GM12865 (cell line): Measurements from ENCODE around the gene C1orf116.

Experiments used
- DNase-seq: peaks from one replicate; pipeline ENCODE4 v3.0.0; 2010; ENCODE audit warnings: low read depth
- H3K4me3 ChIP-seq: 2 replicates; pipeline ENCODE4 v1.5.1; 2011; ENCODE audit warnings: mild to moderate bottlenecking, low read depth, low read length, control low read depth
- TF ChIP-seq, protein P1 (sequence below): IDR thresholded peaks from 2 replicates; pipeline ENCODE4 v1.5.1; 2011; ENCODE audit warnings: low read length, control low read depth, low read depth, inconsistent platforms; ENCODE audit not compliant: insufficient read depth; ENCODE audit errors: missing control alignments

C1orf116 gene

DNA sequence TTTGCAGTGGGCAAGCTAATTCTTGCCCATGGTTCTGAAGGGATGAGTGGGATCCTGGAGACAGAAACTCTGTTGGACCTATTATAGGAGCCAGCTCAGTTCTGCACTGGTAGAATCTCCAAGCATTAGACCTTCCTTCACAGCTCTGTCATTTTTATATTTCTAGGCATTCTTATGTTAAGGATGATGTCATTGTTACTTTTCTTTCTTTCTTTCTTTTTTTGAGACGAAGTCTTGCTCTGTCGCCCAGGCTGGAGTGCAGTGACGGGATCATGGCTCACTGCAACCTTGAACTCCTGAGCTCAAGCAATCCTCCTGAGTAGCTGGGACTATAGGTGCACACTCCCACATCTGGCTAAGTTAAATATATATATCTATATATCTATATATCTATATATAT lies 28.0 kb upstream of the C1orf116 start:
- no peak overlapping the region for H3K4me3 ChIP-seq
- no peak for DNase-seq
- TF ChIP-seq, protein P1, sequence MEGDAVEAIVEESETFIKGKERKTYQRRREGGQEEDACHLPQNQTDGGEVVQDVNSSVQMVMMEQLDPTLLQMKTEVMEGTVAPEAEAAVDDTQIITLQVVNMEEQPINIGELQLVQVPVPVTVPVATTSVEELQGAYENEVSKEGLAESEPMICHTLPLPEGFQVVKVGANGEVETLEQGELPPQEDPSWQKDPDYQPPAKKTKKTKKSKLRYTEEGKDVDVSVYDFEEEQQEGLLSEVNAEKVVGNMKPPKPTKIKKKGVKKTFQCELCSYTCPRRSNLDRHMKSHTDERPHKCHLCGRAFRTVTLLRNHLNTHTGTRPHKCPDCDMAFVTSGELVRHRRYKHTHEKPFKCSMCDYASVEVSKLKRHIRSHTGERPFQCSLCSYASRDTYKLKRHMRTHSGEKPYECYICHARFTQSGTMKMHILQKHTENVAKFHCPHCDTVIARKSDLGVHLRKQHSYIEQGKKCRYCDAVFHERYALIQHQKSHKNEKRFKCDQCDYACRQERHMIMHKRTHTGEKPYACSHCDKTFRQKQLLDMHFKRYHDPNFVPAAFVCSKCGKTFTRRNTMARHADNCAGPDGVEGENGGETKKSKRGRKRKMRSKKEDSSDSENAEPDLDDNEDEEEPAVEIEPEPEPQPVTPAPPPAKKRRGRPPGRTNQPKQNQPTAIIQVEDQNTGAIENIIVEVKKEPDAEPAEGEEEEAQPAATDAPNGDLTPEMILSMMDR = no peak

DNA sequence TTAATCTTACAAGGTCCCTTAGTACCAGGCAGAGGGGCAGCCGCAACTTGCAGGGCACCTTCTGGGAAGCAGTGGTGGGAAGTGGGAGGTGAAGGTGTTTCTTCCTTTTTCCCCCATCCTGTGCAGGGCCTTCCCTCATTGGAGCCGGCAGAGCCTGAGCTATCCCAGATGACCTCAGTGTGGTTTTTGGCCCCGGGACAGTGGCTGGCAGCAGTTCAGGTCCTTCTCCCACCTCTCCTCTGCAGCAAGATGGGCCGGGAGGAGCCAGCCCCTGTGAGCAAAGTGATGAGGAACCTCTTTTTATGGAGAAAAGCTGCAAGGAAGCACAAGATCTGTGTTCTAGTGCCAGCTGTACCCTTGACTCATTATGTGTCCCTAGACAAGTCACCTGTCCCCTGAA lies 27.3 kb upstream of the C1orf116 start:
- no peak for DNase-seq
- TF ChIP-seq, protein P1 = no peak
- H3K4me3 ChIP-seq = no peak overlapping the region

DNA sequence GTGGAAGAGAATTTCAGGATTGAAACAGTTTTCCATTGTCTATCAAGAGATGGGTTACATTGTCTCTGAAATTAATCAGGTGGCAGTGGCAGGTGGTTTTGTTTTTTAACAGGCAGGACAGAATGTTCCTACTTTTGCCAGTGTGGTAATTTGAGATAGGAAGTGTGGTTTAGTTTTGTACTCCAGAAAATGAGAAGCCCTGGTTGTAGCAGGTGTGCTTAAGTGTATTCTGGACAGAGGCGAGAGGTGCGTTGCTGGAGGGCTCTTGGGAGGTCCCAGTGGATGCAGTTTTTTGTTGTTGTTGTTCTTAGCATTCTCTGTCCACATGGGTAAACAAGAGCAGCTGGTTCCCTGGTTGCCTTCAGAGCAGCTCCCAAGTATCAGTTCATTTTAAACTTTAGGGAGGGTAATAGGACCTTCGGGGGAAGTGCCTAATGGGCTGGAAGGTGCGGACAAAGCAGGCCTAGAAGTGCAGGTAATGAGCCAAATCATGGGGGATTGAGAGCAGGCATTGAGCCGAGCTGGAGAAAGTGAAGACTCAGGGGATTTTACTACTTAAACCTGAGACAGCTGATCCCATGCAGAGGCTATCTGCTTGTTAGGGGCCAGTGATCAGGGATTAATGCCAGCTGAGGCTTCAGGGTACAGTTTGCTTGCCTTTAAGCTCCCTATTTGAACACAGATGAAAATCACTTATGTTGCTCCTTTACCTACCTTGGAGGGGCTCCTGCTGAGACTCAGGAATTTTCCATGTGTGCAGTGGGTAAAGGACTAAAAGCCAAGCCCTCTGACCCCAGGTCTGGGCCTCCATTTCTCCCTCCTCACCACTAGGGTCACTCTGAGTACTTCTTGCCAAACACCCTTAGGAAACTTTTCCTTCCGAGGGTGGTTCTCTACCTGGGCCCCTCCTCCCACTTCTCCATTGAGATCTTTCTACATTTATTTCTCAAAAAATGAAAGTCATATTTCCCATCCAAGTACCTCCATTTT lies 26.6 kb upstream of the C1orf116 start:
- H3K4me3 ChIP-seq = no peak overlapping the region
- no peak for DNase-seq
- TF ChIP-seq, protein P1 = peak; percentile 13

DNA sequence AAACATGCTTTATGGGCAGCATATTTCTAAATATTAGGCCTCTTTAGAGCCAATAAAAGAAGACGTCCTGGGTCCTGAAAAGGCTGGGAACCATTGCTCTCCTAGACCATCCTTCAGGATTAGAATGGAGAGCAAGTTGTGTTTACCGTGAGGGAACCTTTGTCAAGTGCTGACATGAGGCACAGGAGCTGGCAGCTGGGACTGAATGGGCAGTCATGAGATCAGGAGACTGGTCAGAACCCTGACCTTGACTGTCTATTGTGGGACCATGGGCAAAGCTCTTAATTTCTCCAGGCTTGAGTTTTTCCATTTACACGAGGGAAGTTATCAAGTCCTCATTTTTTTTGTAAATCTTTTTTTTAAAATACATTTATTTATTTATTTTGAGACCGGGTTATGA lies 25.7 kb upstream of the C1orf116 start:
- TF ChIP-seq, protein P1 = no peak
- H3K4me3 ChIP-seq = no peak overlapping the region
- no peak for DNase-seq

DNA sequence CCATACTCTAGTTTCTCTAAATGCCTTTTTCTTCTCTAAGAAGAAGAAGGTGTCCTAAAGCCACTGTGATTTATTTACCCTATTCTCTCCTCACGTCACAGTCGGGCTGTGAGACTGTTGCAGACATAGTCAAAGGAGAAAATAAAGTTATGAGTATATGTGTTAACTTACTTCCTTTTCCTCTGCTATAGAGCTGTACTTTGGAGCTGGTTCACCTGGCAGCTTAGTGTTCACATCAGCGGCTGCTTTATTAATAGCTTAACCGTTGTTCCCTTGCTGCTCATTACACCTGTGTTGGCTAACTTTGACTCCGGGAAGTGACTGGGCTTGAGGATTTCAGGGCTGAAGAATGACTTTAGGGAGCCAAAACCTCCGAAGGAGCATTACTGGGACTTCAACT lies 24.1 kb upstream of the C1orf116 start:
- TF ChIP-seq, protein P1 = no peak
- no peak for DNase-seq
- H3K4me3 ChIP-seq = no peak overlapping the region

DNA sequence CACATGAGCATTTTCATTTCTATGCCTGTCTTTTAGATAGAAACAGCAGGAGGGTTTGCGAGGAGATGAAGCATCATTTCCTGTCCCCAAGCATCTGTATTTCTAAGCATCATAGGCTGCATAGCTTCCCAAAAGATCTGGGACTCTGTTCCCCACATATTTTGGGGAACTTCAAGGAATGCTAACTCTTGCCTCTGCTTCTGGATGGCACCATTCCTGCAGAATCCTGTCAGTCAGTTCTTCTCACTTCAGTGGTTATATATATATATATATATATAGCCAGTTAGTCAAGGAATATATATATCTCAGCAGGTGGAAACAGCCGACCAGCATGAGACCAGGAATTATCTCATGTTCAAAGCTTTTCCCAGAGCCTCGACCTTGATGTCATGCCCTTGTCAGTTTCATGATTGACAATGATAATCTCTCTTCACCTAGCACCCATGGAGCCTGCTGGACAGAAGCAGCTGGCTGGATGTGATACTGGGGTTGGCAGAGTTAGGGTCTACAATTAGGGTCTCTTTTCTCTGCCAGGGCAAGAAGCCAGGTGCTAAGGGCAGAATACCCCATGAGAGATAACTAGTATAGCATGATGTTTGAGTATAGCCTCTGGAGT lies 22.9 kb upstream of the C1orf116 start:
- no peak for DNase-seq
- TF ChIP-seq, protein P1 = no peak

More for the DNA sequence above, 22.9 kb upstream of the C1orf116 start:
- no peak overlapping the region for H3K4me3 ChIP-seq
